Neural crest cell (in vitro differentiated cells): Measurements from ENCODE around the gene STX16. TPM values are rescaled to one million over a fixed set of nuclear protein-coding genes. Genes with fewer than 3 reads are reported as not detected.
A peak's percentile ranks its signal among the peaks of the same experiment; 100 is the strongest.

Experiments used
- DNase-seq: peaks from one replicate; pipeline ENCODE4 v3.0.0; 2021; ENCODE audit warnings: low read depth, mixed read lengths, low spot score
- H3K27ac Mint-ChIP-seq: one replicate; pipeline ENCODE4 v1.8.0; 2021; ENCODE audit warnings: mild to moderate bottlenecking, mixed read lengths; ENCODE audit not compliant: unreplicated experiment
- H3K27me3 Mint-ChIP-seq: 2 replicates; pipeline ENCODE4 v1.8.0; 2021; ENCODE audit warnings: low read depth, mild to moderate bottlenecking, mixed read lengths
- H3K36me3 Mint-ChIP-seq: 2 replicates; pipeline ENCODE4 v1.8.0; 2021; ENCODE audit warnings: low read depth, mild to moderate bottlenecking, mixed read lengths
- H3K4me1 Mint-ChIP-seq: 2 replicates; pipeline ENCODE4 v1.8.0; 2021; ENCODE audit warnings: mixed read lengths
- H3K4me3 Mint-ChIP-seq: one replicate; pipeline ENCODE4 v1.8.0; 2021; ENCODE audit warnings: mild to moderate bottlenecking, mixed read lengths
- H3K9me3 Mint-ChIP-seq: 2 replicates; pipeline ENCODE4 v1.8.0; 2021; ENCODE audit warnings: mixed read lengths
- CTCF ChIP-seq: fragments of 200-600 bp; sonication (generic); conservative IDR thresholded peaks from 2 replicates; pipeline ENCODE4 v1.5.0; 2021; ENCODE audit warnings: antibody characterized with exemption, mild to moderate bottlenecking
- total RNA-seq: library from RNA; stranded (reverse); gene quantifications from 2 replicates; pipeline ENCODE4 v1.2.1, GENCODE V29; 2021

STX16 gene
- total RNA-seq, 1 donor from 2014 or later = 58.7 TPM

- H3K36me3 Mint-ChIP-seq = peaks cover 22% of the 10 kb centered on the region
- DNase-seq = no peak
- no peaks in the 10 kb centered on the region for H3K4me1 Mint-ChIP-seq
- no peaks in the 10 kb centered on the region for H3K27me3 Mint-ChIP-seq
- no peak overlapping the region for H3K4me3 Mint-ChIP-seq
- TF ChIP-seq CTCF = no peak
- H3K9me3 Mint-ChIP-seq = no peaks in the 10 kb centered on the region
- H3K27ac Mint-ChIP-seq = peak overlapping the region; percentile 58
These were observed 49.2 kb downstream of the STX16 start for GRCh38 chr20:58700121-58700821.

- TF ChIP-seq CTCF = no peak
- Mint-ChIP-seq H3K9me3 (no peaks in the 10 kb centered on the region), H3K36me3 (peaks cover 23% of the 10 kb centered on the region), H3K27ac (no peak overlapping the region), H3K4me3 (no peak overlapping the region), H3K27me3 (no peaks in the 10 kb centered on the region), H3K4me1 (no peaks in the 10 kb centered on the region)
- DNase-seq = no peak
These were observed 49.7 kb downstream of the STX16 start for GRCh38 chr20:58700823-58701222.

GRCh38 chr20:58701431-58702160 lies 50.5 kb downstream of the STX16 start:
- Mint-ChIP-seq H3K36me3 (peaks cover 23% of the 10 kb centered on the region), H3K9me3 (no peaks in the 10 kb centered on the region), H3K4me1 (no peaks in the 10 kb centered on the region), H3K27me3 (no peaks in the 10 kb centered on the region), H3K27ac (no peak overlapping the region), H3K4me3 (no peak overlapping the region)
- TF ChIP-seq CTCF = no peak
- no peak for DNase-seq

- H3K27ac Mint-ChIP-seq = no peak overlapping the region
- H3K36me3 Mint-ChIP-seq = peaks cover 23% of the 10 kb centered on the region
- TF ChIP-seq CTCF = no peak
- H3K9me3 Mint-ChIP-seq = no peaks in the 10 kb centered on the region
- H3K4me1 Mint-ChIP-seq = no peaks in the 10 kb centered on the region
- H3K27me3 Mint-ChIP-seq = no peaks in the 10 kb centered on the region
- H3K4me3 Mint-ChIP-seq = no peak overlapping the region
- no peak for DNase-seq
These were observed 51.1 kb downstream of the STX16 start for GRCh38 chr20:58702161-58702510.

- Mint-ChIP-seq H3K4me3 (no peak overlapping the region), H3K27me3 (no peaks in the 10 kb centered on the region), H3K27ac (no peak overlapping the region), H3K36me3 (peaks cover 23% of the 10 kb centered on the region), H3K4me1 (no peaks in the 10 kb centered on the region), H3K9me3 (no peaks in the 10 kb centered on the region)
- TF ChIP-seq CTCF = no peak
- no peak for DNase-seq
These were observed 52.0 kb downstream of the STX16 start for GRCh38 chr20:58702859-58703648.
